ENCODE results near the gene KRTAP10-10.

DNA sequence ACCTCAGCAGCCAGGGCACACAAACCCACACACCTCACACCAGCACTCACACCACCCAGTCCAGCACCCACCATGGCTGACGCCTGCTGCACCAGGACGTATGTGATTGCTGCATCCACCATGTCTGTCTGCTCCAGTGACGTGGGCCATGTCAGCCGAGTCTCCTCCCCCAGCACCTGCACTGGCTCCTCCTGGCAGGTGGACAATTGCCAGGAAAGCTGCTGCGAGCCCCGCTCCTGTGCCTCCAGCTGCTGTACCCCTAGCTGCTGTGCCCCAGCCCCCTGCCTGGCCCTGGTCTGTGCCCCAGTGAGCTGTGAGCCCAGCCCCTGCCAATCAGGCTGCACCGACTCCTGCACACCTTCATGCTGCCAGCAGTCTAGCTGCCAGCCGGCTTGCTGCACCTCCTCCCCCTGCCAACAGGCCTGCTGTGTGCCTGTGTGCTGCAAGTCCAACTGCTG is 25.1 kb upstream of the KRTAP10-10 start, which contains the start of gene KRTAP10-8:
- TF ChIP-seq YY1 (IDR thresholded peaks at IDR 0.05; ENCODE audit: insufficient read depth, insufficient read length) (no peak), SUZ12 (IDR thresholded peaks at IDR 0.05; ENCODE audit: extremely low read depth, insufficient read depth, insufficient read length) (no peak), ZNF274 (IDR thresholded peaks at IDR 0.05; ENCODE audit: low read depth, low read length) (no peak)

Measured in NT2/D1 (cell line).